ENCODE results near the gene OR1L8.

GRCh38 chr9:122561446-122561845 is 21.7 kb downstream of the OR1L8 start:
- no peak for TF ChIP-seq POLR2AphosphoS5 (IDR thresholded peaks at IDR 0.05)
- no peak for TF ChIP-seq POLR2A (IDR thresholded peaks at IDR 0.05)
- no peak for TF ChIP-seq CTCF (IDR thresholded peaks at IDR 0.05)
